Measurements from ENCODE around the gene HOMER3. TPM values are rescaled to one million over a fixed set of nuclear protein-coding genes. Genes with fewer than 3 reads are reported as not detected.

Gene HOMER3
- polyA plus RNA-seq, 3 donors: 45.1 to 88.1 (median 49.4) TPM

DNA sequence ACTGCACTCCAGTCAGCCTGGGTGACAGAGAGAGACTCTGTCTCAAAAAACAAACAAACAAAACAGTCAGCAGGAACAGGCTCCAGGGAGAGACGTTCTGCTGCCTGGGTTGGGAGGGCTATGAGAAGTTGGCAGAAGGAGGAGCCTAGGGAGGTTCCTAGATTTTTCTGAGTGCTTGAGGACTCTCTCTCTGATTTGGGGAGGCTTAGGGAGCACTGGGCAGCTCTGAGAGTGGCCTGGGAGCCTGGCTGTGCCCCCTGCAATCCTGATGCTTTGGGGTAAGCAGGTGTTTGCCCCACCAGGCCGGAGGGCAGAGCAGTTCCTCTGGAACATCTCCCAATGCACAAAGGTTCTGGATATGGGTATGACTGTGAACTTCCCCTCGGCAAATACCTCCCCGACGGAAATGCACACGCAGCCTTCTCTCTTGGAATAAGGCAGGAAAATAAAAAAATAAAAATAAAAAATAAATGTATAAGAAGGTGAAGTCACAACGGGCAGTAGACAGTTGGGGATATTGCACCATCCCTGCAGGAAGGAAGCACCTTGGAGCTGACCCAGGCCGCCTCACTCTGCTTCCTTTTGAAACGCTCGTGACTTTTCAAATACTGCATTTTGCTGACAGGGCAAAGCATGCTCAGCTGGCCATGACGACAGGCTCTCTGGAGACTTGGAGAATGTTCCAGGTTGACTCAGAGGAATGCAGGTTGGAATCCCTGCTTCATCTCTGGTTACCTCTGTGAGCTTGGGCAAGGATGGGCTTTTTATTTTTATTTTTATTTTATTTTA is 26.5 kb upstream of the HOMER3 start:
- peak; percentile 83 to 94 (median 93) for DNase-seq
- peak overlapping the region; percentile 97 to 99 (median 98) for H3K27ac Mint-ChIP-seq

More for the DNA sequence above, 26.5 kb upstream of the HOMER3 start:
- WGBS (ENCODE audit: insufficient coverage): 0% methylated on average over 5 of the region's 11 CpGs
- Histone ChIP-seq H3K36me3 (replicated peaks in 1 of 2; ENCODE audit: control insufficient read depth in 1 of 2, insufficient read depth in 2 of 2, low read length in 2 of 2) (no peaks in the 10 kb centered on the region), H2AFZ (ENCODE audit: insufficient read depth, low read depth, low read length, poor library complexity, severe bottlenecking) (peak overlapping the region; percentile 52), H3K4me3 (replicated peaks in 1 of 3; ENCODE audit: low read depth in 2 of 3, low read length in 3 of 3) (peak overlapping the region in 1 of 3 experiments; percentile 54), H3K79me2 (ENCODE audit: insufficient read depth, low read length) (no peaks in the 10 kb centered on the region), H3K9ac (ENCODE audit: insufficient read depth, low read length, poor library complexity, severe bottlenecking) (peak overlapping the region; percentile 74), H3K27me3 (ENCODE audit: control insufficient read depth in 2 of 2, insufficient read depth in 2 of 2, low read length in 2 of 2) (no peaks in the 10 kb centered on the region), H3K4me1 (ENCODE audit: control insufficient read depth in 1 of 2, insufficient read depth in 2 of 2, low read length in 2 of 2) (peaks cover 65 to 70% of the 10 kb centered on the region in 2 donors), H4K20me1 (ENCODE audit: insufficient read depth, low read length) (no peaks in the 10 kb centered on the region), H3K27ac (ENCODE audit: low read depth in 1 of 2, low read length in 2 of 2) (peak overlapping the region; percentile 93 to 97), H3K4me2 (replicated peaks; ENCODE audit: extremely low read depth, low read length, poor library complexity, severe bottlenecking) (peak overlapping the region; percentile 68), H3K9me3 (replicated peaks in 1 of 2; ENCODE audit: control insufficient read depth in 1 of 2, insufficient read depth in 1 of 2, low read length in 2 of 2) (no peaks in the 10 kb centered on the region)
- intact Hi-C loops (cut with micrococcal nuclease): loop anchor here (1.0 to 2.0 kb wide), 3 partner anchors 9 to 48 kb away; partner anchors contain the start of genes COPE (in 1 of the 2) and DDX49 (in 1 of the 2)
- Mint-ChIP-seq H3K27me3 (ENCODE audit: low read depth in 3 of 3) (peaks cover 0 to 1% (median 1%) of the 10 kb centered on the region in 3 donors), H3K4me1 (peaks cover 53% of the 10 kb centered on the region), H3K9me3 (peaks cover 0 to 1% (median 0%) of the 10 kb centered on the region in 7 donors), H3K36me3 (peaks cover 0 to 2% of the 10 kb centered on the region in 2 donors), H3K4me3 (peak overlapping the region; percentile 16 to 84)
- no peak for TF ChIP-seq CTCF (IDR thresholded peaks at IDR 0.05)
